ENCODE measurements around the gene TMEM217.

The TMEM217 gene

GRCh38 chr6:37254881-37255280 lies 3.1 kb downstream of the TMEM217 start:
- H3K4me3 ChIP-seq (ENCODE audit: low read length): no peak overlapping the region
- no peak for DNase-seq (ENCODE audit: low read depth, low spot score)

DNA sequence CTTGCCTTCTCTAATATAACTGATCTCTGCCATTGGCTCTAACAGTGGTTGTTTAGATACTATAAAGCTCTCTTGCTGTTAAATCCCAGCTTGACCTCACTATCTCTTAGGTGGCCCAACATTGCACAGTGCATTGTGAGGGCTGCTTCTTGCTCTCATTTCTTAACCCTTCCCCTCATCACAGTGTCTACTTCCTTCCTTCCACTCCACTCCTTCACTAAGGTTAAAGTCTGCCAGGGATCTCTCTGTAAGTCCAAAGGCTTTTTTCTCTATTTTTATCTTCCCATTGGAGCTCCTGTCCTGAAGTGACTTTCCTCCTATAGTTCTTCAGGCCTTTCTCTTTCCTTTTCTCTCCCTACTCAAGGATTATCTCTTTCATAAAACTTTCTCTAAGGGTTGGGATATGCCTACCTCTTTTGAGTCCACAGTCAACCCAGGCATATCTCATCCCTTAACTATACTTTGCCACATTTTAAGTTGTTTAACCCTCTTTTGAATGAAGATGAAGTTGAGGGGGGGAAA lies 4.4 kb downstream of the TMEM217 start:
- no peak for DNase-seq (ENCODE audit: low read depth, low spot score)
- H3K4me3 ChIP-seq (ENCODE audit: low read length): no peak overlapping the region

GRCh38 chr6:37251211-37251780 lies 6.6 kb downstream of the TMEM217 start:
- DNase-seq (ENCODE audit: low read depth, low spot score): no peak

DNA sequence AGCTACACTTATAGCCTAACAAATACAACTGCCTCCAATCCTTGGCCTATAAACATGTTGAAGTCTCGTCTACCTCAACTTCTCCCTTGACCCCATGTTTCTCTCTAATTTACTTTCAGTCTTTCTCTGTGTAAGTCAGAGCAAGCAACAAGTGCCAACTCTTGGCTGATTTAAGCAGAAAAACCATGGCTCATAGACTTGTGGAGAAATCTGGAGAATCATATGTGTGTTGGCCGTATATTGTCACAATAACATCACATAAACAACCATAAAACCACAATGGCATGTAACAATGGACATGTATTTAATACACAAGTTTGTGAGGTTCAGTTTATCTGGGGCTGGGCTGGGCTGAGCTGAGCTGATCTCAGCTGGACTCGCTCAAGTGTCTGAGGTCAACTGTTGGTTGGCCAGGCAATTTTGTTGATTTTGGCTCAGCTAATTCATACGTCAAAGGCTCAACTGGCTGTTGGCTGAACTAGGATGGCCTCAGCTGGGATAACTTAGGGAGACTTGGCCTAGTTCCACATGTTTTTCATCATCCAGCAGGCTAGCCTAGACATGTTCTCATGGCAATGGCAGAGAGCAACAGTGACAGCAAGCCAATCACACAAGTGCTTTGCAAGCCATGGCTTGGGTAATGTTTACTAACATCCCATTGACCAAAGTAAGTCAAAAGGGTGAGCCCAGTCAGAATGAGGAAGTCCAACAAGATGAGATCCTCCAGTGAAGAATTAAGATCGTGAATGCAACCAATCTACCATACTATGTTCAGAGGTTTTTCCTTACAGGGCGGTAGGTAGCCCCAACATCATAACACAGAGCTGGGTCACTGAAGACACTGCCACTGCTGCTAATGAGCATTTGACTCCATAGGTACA lies 13.3 kb downstream of the TMEM217 start:
- DNase-seq (ENCODE audit: low read depth, low spot score): no peak
- H3K4me3 ChIP-seq (ENCODE audit: low read length): no peak overlapping the region

More at GRCh38 chr6:37251211-37251780, 6.6 kb downstream of the TMEM217 start:
- H3K4me3 ChIP-seq (ENCODE audit: low read length): no peak overlapping the region

DNA sequence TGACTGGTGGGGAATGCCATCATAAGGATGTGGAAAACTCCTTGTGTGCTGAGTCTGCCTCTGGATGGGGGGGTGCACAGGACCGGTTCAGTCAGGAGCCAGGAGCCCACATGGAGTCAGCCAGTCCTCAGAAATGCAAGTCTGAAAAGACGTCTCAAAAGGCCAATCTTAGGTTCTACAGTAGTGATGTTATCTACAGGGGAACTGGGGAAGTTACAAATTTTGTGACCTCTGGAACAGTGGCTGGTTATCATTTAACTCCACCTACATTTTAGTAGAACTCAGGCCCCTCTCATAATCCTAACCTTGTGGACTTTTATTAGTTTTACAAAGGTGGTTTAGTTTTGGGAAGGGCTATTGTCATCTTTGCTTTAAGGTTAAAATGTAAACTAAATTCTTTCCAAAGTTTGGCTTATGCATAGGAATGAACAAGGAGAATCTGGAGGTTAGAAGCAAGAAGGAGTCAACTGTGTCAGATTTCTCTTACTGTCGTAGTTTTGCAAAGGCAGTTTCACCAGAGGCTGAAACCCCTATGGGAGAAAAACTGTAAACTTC lies 14.1 kb downstream of the TMEM217 start:
- no peak for DNase-seq (ENCODE audit: low read depth, low spot score)
- H3K4me3 ChIP-seq (ENCODE audit: low read length): no peak overlapping the region

DNA sequence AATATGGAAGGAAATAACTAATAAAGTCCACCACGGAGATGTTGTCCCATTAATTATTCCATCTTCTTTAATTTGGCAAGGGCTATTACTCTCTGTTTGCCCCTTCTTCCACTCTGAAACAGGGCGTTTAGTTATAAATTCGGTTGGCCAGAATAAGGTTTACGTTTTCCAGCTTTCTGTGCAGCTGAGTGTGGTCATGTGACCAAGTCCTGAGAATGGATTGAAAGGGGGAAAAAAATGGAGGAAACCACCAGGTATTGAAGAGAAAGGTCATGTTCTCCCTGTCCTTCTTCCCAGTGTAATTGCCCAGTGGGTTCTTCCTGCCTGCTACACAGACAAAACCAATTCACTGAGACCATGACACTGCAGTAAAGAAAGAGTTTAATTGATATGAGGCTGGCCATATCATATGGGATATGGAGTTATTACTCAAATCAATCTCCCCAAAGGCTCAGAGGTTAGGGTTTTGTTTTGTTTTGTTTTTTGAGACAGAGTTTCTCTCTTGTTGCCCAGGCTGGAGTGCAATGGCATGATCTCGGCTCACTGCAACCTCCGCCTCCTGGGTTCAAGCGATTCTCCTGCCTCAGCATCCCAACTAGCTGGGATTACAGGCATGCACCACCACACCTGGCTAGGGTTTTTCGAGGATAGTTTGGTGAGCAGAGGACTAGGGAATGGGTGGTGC lies 14.7 kb downstream of the TMEM217 start:
- H3K4me3 ChIP-seq (ENCODE audit: low read length): no peak overlapping the region
- no peak for DNase-seq (ENCODE audit: low read depth, low spot score)

GRCh38 chr6:37242429-37243052 lies 15.4 kb downstream of the TMEM217 start:
- H3K4me3 ChIP-seq (ENCODE audit: low read length): no peak overlapping the region
- no peak for DNase-seq (ENCODE audit: low read depth, low spot score)

DNA sequence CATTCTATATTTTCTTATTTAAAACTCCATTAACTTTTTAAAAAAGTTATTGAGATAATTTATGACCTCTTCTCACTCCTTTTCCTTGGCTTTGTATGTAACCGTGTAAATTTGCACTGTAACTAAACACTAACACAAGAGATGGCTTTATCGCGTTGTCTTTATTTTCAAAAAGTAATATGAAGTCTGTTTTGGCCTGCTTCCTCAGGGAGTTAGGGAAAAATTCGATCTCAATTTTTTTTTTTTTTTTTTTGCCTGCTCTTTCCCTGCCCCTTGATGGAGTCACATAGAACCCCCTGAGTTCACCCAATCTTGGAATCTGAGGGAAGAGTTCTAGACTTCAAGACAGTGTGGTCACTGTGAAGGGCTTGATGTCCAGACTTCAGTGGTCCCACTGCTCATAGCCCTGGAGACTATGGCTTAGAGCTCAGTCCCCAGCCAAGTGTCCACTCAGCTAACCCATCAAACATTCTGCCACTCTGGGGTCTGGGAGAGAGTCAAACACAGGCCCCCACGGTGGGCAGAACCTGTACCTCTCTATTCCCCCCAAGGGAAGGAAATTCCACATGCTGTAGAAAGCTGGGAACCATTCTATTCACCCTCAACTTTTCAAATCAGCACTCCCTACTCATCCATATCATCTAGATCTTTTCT lies 16.0 kb downstream of the TMEM217 start:
- H3K4me3 ChIP-seq (ENCODE audit: low read length): no peak overlapping the region
- DNase-seq (ENCODE audit: low read depth, low spot score): no peak

- no peak overlapping the region for H3K4me3 ChIP-seq (ENCODE audit: low read length)
- DNase-seq (ENCODE audit: low read depth, low spot score): no peak
These were observed 16.8 kb downstream of the TMEM217 start for GRCh38 chr6:37241131-37241530.

- DNase-seq (ENCODE audit: low read depth, low spot score): peak; percentile 55
- no peak overlapping the region for H3K4me3 ChIP-seq (ENCODE audit: low read length)
These were observed 17.8 kb downstream of the TMEM217 start for GRCh38 chr6:37239950-37240713.

GRCh38 chr6:37239526-37239925 lies 18.4 kb downstream of the TMEM217 start:
- DNase-seq (ENCODE audit: low read depth, low spot score): no peak
- H3K4me3 ChIP-seq (ENCODE audit: low read length): no peak overlapping the region

DNA sequence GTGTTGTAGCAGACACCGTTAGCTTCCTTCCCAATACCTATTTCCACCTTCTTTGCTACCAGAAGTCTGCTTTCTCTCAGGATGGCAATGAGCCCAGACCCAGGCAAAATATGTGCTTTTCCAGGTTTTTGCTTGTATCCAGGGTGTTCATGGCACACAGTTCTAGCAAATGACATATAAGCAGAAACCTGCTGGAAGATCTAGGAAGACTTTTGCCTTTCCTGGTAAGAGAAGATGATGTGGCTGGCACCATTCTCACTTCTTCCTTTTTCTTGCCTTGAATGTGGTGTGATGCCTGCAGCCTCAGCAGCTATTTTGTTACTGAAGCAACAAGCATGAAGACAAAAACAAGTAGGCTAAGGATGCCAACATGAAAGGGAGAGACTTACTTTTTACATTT lies 19.6 kb downstream of the TMEM217 start:
- no peak overlapping the region for H3K4me3 ChIP-seq (ENCODE audit: low read length)
- DNase-seq (ENCODE audit: low read depth, low spot score): no peak

DNA sequence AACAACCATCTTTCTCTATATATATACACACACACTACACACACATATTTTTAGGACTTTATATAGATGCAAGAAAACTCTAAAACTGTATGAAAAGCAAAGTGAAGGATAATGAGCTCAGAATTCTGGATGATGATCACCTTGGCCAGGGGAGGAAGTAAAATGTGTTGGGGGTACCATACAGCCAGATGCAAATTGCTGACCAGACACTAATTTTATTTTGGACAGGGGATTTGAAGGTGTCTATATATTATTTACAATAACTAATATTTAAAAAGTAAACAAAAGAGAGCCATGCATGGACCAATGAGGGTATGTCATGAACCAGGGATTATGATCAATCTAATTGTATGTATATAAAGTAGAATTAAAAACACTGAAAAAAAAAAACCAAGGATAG lies 20.2 kb downstream of the TMEM217 start:
- no peak for DNase-seq (ENCODE audit: low read depth, low spot score)
- no peak overlapping the region for H3K4me3 ChIP-seq (ENCODE audit: low read length)

GRCh38 chr6:37236921-37237320 lies 21.0 kb downstream of the TMEM217 start:
- no peak overlapping the region for H3K4me3 ChIP-seq (ENCODE audit: low read length)
- no peak for DNase-seq (ENCODE audit: low read depth, low spot score)

GRCh38 chr6:37233541-37233940 lies 24.4 kb downstream of the TMEM217 start:
- H3K4me3 ChIP-seq (ENCODE audit: low read length): no peak overlapping the region
- DNase-seq (ENCODE audit: low read depth, low spot score): no peak

DNA sequence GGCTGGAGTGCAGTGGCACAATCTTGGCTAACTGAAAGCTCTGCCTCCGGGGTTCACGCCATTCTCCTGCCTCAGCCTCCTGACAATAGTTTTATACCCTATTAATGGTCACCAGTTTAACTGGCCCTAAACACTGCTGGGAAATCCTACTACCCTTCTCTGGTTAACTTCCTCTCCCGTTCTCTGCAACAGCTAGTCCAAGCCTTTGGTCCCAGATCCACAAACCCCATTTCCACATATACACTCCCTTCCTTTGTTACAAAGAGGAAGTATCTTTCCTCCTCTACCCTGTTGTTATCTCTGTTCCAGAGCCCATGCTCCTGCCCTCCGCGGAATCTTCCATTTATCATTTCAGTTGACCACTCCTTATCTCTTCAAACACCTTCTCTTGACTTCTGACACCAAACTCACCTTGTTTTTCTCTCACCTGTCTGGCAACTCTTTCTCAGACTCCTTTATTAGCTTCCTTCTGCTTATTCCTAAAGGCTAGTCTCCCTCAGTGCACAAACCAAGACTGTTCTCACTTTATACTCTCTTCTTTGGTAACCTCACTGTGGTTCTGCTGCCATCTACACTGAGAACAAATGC lies 25.4 kb downstream of the TMEM217 start:
- no peak overlapping the region for H3K4me3 ChIP-seq (ENCODE audit: low read length)

GRCh38 chr6:37230104-37230503 lies 27.8 kb downstream of the TMEM217 start:
- DNase-seq (ENCODE audit: low read depth, low spot score): no peak
- no peak overlapping the region for H3K4me3 ChIP-seq (ENCODE audit: low read length)

More for the DNA sequence above, 25.4 kb downstream of the TMEM217 start:
- no peak for DNase-seq (ENCODE audit: low read depth, low spot score)

Data from Jurkat, Clone E6-1 (cell line).